H1 (cell line): Measurements from ENCODE around the gene NKTR. TPM values are rescaled to one million over a fixed set of nuclear protein-coding genes. Genes with fewer than 3 reads are reported as not detected.

ENCODE experiments used
- GABPA ChIP-seq: IDR thresholded peaks from 2 replicates; pipeline ENCODE4 v1.6.1; 2011; ENCODE audit warnings: mild to moderate bottlenecking, low read length, moderate library complexity, borderline replicate concordance; ENCODE audit not compliant: insufficient read depth
- KDM5A ChIP-seq: fragments of 200-600 bp; IDR thresholded peaks from 2 replicates; pipeline ENCODE4 v1.7.1; 2012; ENCODE audit warnings: mild to moderate bottlenecking, low read length, inconsistent platforms, mixed read lengths
- POLR2AphosphoS5 ChIP-seq: IDR thresholded peaks from 2 replicates; pipeline ENCODE4 v1.6.1; 2011; ENCODE audit warnings: low read depth, low read length
- SIRT6 ChIP-seq: IDR thresholded peaks from one replicate; pipeline ENCODE4 v1.7.1; 2012; ENCODE audit warnings: low read length, inconsistent platforms
- polyA plus RNA-seq, 7 experiments: library from polyadenylated mRNA; depleted of rRNA in 3 of 7; stranded (reverse) in 5 of 7; unstranded in 2 of 7; fragments of >200 nt in 5 of 7; fragments of 200-250 nt in 2 of 7; gene quantifications; 1 replicate in 5 of 7; 2 replicates in 1 of 7; 4 replicates in 1 of 7; pipeline versions ENCODE4 v1.2.1 to v1.2.3, GENCODE V29; 2011 to 2013; ENCODE audit warnings: missing spikeins in 2 of 7, mixed read lengths in 2 of 7
- total RNA-seq: library from RNA; stranded (reverse); fragmentation: NEBNext Ultra II Directional; extraction: Animal tissue kit (Norgen Biotek cat#: 25700); gene quantifications from 2 replicates; pipeline ENCODE4 v1.2.1, GENCODE V29; 2021
- TF ChIP-seq, protein P1 (sequence below): fragments of 300-600 bp; sonication (generic); IDR thresholded peaks from 2 replicates; pipeline ENCODE4 v1.7.1; 2012; ENCODE audit warnings: low read length, moderate library complexity, mild to moderate bottlenecking, inconsistent platforms; ENCODE audit not compliant: insufficient replicate concordance
- TF ChIP-seq, protein P2 (sequence below), 3 experiments: IDR thresholded peaks; 1 replicate in 2 of 3; 2 replicates in 1 of 3; pipeline versions ENCODE4 v1.5.1 to v1.6.1; 2011; ENCODE audit warnings: low read length in 3 of 3, mild to moderate bottlenecking in 3 of 3, inconsistent platforms in 2 of 3, low read depth in 1 of 3, moderate library complexity in 1 of 3; ENCODE audit not compliant: insufficient read depth in 1 of 3; ENCODE audit errors: control extremely low read depth in 1 of 3

The NKTR gene
- total and polyA plus RNA-seq, 2 of the 8 experiments (the other 6 are each of a cell fraction or from before 2014, with no cell fraction given), result 24.1 to 62.2 TPM

DNA sequence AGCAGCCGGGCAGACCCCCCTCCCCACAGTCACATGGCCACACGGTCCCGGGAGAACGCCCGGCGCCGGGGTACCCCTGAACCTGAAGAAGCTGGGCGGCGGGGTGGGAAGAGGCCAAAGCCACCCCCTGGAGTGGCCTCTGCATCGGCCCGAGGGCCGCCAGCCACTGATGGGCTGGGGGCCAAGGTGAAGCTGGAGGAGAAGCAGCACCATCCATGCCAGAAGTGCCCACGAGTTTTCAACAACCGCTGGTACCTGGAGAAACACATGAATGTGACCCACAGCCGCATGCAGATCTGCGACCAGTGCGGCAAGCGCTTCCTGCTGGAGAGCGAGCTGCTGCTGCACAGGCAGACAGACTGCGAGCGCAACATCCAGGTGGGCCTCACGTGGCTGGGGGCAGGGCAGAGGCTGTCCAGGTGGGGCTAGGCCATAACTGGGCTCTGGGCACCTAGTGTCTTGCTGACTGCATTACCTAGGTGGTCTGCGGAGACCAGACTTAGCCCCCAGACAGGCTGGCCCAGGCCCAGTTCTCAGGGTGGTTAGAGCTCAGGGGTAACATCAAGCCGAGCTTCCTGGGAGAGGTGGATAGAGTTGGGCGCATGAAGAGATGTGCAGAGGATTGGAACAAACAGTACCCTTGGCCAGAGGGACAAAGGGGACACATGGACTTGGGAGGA lies 59.1 kb downstream of the NKTR start (continued):
- TF ChIP-seq, protein P1, sequence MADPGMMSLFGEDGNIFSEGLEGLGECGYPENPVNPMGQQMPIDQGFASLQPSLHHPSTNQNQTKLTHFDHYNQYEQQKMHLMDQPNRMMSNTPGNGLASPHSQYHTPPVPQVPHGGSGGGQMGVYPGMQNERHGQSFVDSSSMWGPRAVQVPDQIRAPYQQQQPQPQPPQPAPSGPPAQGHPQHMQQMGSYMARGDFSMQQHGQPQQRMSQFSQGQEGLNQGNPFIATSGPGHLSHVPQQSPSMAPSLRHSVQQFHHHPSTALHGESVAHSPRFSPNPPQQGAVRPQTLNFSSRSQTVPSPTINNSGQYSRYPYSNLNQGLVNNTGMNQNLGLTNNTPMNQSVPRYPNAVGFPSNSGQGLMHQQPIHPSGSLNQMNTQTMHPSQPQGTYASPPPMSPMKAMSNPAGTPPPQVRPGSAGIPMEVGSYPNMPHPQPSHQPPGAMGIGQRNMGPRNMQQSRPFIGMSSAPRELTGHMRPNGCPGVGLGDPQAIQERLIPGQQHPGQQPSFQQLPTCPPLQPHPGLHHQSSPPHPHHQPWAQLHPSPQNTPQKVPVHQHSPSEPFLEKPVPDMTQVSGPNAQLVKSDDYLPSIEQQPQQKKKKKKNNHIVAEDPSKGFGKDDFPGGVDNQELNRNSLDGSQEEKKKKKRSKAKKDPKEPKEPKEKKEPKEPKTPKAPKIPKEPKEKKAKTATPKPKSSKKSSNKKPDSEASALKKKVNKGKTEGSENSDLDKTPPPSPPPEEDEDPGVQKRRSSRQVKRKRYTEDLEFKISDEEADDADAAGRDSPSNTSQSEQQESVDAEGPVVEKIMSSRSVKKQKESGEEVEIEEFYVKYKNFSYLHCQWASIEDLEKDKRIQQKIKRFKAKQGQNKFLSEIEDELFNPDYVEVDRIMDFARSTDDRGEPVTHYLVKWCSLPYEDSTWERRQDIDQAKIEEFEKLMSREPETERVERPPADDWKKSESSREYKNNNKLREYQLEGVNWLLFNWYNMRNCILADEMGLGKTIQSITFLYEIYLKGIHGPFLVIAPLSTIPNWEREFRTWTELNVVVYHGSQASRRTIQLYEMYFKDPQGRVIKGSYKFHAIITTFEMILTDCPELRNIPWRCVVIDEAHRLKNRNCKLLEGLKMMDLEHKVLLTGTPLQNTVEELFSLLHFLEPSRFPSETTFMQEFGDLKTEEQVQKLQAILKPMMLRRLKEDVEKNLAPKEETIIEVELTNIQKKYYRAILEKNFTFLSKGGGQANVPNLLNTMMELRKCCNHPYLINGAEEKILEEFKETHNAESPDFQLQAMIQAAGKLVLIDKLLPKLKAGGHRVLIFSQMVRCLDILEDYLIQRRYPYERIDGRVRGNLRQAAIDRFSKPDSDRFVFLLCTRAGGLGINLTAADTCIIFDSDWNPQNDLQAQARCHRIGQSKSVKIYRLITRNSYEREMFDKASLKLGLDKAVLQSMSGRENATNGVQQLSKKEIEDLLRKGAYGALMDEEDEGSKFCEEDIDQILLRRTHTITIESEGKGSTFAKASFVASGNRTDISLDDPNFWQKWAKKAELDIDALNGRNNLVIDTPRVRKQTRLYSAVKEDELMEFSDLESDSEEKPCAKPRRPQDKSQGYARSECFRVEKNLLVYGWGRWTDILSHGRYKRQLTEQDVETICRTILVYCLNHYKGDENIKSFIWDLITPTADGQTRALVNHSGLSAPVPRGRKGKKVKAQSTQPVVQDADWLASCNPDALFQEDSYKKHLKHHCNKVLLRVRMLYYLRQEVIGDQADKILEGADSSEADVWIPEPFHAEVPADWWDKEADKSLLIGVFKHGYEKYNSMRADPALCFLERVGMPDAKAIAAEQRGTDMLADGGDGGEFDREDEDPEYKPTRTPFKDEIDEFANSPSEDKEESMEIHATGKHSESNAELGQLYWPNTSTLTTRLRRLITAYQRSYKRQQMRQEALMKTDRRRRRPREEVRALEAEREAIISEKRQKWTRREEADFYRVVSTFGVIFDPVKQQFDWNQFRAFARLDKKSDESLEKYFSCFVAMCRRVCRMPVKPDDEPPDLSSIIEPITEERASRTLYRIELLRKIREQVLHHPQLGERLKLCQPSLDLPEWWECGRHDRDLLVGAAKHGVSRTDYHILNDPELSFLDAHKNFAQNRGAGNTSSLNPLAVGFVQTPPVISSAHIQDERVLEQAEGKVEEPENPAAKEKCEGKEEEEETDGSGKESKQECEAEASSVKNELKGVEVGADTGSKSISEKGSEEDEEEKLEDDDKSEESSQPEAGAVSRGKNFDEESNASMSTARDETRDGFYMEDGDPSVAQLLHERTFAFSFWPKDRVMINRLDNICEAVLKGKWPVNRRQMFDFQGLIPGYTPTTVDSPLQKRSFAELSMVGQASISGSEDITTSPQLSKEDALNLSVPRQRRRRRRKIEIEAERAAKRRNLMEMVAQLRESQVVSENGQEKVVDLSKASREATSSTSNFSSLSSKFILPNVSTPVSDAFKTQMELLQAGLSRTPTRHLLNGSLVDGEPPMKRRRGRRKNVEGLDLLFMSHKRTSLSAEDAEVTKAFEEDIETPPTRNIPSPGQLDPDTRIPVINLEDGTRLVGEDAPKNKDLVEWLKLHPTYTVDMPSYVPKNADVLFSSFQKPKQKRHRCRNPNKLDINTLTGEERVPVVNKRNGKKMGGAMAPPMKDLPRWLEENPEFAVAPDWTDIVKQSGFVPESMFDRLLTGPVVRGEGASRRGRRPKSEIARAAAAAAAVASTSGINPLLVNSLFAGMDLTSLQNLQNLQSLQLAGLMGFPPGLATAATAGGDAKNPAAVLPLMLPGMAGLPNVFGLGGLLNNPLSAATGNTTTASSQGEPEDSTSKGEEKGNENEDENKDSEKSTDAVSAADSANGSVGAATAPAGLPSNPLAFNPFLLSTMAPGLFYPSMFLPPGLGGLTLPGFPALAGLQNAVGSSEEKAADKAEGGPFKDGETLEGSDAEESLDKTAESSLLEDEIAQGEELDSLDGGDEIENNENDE, result no peak
- TF ChIP-seq, protein P2, sequence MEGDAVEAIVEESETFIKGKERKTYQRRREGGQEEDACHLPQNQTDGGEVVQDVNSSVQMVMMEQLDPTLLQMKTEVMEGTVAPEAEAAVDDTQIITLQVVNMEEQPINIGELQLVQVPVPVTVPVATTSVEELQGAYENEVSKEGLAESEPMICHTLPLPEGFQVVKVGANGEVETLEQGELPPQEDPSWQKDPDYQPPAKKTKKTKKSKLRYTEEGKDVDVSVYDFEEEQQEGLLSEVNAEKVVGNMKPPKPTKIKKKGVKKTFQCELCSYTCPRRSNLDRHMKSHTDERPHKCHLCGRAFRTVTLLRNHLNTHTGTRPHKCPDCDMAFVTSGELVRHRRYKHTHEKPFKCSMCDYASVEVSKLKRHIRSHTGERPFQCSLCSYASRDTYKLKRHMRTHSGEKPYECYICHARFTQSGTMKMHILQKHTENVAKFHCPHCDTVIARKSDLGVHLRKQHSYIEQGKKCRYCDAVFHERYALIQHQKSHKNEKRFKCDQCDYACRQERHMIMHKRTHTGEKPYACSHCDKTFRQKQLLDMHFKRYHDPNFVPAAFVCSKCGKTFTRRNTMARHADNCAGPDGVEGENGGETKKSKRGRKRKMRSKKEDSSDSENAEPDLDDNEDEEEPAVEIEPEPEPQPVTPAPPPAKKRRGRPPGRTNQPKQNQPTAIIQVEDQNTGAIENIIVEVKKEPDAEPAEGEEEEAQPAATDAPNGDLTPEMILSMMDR (IDR thresholded peaks at IDR 0.05; ENCODE audit: control extremely low read depth in 1 of 3, insufficient read depth in 1 of 3, low read depth in 1 of 3, low read length in 3 of 3), result no peak
- no peak for TF ChIP-seq GABPA
- TF ChIP-seq POLR2AphosphoS5, result no peak
- no peak for TF ChIP-seq SIRT6
- TF ChIP-seq KDM5A, result no peak
- TF ChIP-seq, all 59 proteins: peak for 0
